Uterine smooth muscle cell (primary cell): ENCODE measurements around the gene HMX1. TPM values are rescaled to one million over a fixed set of nuclear protein-coding genes. Genes with fewer than 3 reads are reported as not detected.

Experiments used
- total RNA-seq: library from RNA; depleted of rRNA; stranded (reverse); fragments of >200 nt; gene quantifications from 2 replicates; pipeline ENCODE4 v1.2.3, GENCODE V29; 2014

Gene HMX1
- not detected in 2 replicates for total RNA-seq

GRCh38 chr4:8871417-8872401, at the start of gene HMX1:
TSS of gene HMX1 (minus strand) at chr4:8871839. CDS start at chr4:8871614, 225 bp downstream.

